Bone marrow (tissue), 2 donors: ENCODE data around the gene GNL1.
A peak's percentile ranks its signal among the peaks of the same experiment; 100 is the strongest.

Source experiments
- DNase-seq, 2 donors: peaks; one replicate each; lab custom pipeline; 2025; lab: John Stamatoyannopoulos, UW

The GNL1 gene

GRCh38 chr6:30570263-30570662, 14.0 kb upstream of the GNL1 start:
- no peak for DNase-seq

DNA sequence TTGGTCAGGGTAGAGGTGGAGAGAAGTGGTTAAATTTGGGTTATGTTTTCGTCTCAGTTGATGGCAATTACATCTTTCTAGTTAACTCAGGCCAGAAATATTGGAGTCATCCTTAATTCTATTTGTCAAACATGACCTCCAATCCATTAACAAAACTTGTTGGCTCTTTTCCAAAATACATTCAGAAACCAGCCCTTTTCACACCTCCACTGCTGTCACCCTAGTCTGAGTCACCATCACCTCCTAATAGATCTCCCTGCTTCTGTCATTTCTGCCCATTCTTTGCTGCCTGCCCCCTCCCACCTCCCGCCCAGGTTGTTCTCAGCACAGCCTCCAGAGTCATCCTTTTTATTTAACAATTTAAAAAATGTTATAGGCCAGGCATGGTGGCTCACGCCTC, 12.0 kb upstream of the GNL1 start:
- DNase-seq: no peak

DNA sequence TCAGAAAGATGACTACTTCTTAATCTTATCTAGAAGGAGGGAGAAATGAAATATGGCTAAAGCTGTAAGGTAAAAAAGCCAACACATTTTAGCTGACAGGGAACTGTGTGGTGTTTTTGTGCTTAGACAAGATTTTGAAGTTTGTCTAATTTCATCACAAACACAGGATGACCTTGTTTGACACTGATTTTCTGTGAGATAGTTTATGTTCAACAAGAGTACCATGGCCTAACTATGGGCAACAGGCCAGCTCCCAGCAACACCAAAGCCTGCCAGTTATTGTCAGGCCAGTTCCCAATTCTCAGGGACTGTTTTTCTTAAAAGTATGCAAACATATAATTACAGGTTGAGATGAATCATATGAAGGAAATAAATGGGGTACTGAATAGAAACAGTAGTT, 9.5 kb upstream of the GNL1 start:
- DNase-seq: no peak

- no peak for DNase-seq
Observed at GRCh38 chr6:30564114-30564513, 7.8 kb upstream of the GNL1 start.

DNA sequence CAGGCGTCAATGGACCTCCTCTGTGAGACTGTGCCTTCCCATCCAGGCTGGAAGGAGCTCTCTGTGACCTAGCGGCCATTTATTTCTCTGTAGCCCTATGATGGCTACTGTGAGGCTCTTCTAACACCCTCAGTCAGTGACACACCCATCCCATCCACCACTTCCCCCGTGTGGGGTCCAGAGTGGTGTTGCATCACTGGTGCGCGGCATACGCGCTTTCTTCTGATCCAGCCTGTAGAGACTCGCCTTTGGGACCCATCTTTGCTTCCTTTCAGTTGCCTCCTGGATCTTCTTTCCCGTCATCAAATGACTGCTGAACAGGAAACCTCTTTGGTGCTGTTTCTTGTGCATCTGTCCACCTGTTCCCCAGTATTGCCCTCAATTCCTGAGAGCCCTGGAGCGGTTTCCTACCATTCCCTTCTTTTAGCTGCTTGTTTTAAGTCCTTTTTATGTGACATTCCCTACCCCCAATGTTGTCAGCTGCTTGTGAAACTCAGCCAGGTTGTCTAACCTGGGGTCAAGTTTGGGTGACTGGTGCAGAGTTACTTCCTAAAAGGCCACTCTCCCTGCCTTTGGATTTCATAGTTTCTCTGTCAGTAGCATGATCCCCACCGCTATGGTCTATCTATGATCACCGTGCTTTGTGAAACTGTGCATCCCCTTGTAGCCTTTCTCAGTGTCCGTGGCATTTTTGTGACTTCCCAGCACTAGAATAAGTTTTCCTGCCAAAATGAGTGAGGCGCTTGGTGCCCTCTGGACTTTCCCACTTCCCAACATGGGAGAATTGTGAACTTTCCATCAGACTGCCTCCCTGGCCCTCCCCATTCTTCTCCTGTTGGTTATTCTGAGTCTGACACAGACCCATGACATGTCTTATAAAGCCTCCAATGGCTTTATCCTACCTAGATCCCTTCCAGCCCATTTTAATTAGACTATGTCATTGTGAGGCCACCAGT, 6.5 kb upstream of the GNL1 start:
- no peak for DNase-seq

DNA sequence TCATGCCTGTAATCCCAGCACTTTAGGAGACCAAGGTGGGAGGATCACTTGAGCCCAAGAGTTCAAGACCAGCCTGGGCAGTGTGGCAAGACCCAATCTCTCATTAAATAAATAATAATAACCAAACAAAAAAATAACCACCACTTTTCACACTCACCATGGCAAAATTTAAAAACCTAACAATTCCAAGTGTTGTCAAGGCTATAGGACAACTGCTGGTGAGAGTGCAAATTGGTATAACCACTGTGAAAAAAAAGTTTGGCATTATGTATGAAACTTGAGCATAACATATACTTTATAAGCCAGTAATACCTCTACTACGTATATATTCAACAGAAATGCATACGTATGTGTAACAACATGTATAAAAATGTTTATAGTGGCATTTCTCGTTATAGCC, 4.6 kb upstream of the GNL1 start:
- no peak for DNase-seq

- DNase-seq: peak in 1 of 2 donors; percentile 71
Observed at GRCh38 chr6:30557683-30557981, 1.3 kb upstream of the GNL1 start.

DNA sequence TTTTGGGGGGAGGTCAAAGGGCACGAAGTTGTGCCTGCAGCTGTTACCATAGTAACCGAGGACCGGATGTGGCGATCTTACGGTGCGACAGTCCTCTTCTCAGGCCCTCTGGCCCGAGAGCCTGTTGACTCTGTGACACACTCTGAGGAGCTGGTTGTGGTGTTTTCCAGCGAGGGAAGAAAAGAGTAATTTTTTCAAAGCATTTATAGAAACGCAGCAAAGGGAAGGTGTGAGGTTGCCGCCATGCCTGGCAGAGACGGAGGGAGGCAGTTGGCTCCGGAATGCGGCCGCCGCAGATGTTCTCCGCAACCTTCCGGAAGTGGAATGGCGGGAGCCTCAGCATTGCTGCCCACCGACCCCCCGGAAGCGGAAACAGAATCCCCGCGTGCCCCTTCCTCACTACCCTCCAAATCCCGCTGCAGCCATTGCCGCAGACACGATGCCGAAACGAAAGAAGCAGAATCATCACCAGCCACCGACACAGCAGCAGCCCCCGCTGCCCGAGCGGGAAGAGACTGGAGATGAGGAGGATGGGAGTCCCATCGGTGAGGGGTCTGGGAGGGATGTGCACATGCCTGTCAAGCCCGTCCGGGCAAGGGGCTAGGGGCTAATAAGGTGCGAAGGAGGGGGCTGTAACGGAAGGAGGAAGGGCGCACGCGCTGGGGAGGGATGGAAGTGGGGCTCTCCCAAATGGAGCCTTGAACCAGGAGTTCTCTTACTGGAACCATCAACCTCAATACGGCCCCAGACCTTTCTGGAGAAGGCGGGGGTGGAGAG, 805 bp upstream of the GNL1 start, which contains the start of gene PRR3:
Gene PRR3, plus strand, starts transcription at position 390 of the 777 bp plus-strand sequence. Its CDS starts 50 bp downstream, at position 440.
- peak; percentile 63 to 92 for DNase-seq

GRCh38 chr6:30555816-30556065, 548 bp downstream of the GNL1 start:
- no peak for DNase-seq

GRCh38 chr6:30554962-30555815, 1.1 kb downstream of the GNL1 start:
- no peak for DNase-seq

- no peak for DNase-seq
Observed at GRCh38 chr6:30554404-30554803, 1.9 kb downstream of the GNL1 start.

DNA sequence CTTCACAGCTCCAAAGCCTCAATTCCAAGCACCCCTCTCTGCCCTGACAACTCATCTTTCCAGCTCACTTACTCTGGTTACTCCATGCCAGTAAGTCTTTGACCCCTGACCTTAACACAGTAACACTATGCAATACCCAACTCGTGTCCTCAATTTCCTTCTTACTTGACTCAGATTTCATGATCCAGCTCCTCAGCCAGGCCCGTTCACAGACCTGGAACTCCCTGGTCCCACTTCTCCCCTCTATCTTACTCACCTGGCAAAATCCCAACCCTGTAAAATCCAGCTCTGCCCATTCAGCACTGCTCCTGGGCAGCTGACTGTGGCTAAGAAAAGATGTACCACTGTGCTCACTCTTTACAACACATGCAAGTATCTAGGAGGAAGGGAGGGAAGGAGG, 7.9 kb downstream of the GNL1 start:
- DNase-seq: no peak

DNA sequence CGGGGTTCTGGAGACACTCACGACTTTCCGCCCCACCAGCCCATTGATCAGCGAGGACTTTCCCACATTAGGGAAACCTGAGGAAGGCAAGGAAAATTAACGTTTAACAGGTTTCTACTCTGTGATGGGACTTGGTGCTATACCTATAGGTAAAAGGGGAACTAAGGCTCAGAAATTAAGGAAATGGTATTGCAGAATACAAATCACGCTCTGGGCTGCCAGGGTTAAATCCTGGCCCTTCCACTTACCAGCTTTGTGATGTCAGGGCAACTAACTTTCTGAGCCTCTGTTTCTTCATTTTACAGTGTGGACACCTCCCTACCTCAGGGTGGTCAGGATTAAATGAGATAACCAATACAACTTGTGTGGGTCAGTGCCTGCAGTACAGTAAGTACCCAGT, 8.8 kb downstream of the GNL1 start:
- no peak for DNase-seq

- DNase-seq: peak in 1 of 2 donors; percentile 80
Observed at GRCh38 chr6:30544666-30545272, 11.5 kb downstream of the GNL1 start.

GRCh38 chr6:30543821-30544220, 12.5 kb downstream of the GNL1 start:
- no peak for DNase-seq

GRCh38 chr6:30542915-30543314, 13.4 kb downstream of the GNL1 start:
- no peak for DNase-seq

- DNase-seq: peak in 1 of 2 donors; percentile 27
Observed at GRCh38 chr6:30542404-30542725, 13.9 kb downstream of the GNL1 start.

DNA sequence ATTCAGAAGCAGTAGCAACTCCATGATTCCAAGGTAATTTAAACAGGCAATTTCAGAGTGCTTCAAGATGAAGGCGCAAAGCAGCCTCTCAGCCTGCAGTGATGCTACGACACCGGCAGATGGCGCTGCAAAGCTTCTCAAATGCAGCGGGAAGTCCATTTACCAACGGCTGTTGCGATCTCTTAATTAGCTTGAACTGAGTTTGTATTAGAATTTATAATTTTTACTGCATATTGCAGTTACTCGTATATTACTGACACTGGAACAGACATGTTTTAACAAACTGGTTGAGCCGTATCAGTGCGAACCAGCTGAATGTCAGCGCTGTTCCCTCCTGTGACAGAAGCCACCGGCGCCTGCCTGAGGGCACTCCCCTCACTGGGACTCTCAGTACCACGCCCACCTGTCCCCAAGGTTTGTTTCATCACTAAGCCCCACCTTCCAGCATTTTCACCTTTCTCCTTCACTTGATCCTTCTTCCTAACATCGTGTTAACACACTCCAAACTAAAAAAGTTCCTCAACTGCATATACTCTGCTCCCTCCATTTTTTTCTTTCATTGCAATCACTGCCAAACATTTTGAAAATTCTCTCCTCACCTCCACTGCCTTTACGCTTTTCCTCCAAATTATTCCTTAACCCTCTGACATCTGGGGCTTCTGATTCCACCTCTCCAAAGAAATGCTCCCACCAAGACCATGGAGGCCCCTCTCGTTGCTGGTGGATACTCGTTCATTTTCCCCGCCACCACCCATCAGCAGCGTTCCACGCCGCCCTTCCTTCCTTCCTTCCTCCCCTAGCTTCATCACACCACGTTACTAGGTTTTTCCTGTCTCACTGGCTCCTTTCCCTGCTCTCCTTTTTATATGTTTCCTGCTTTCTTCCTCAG, 14.5 kb downstream of the GNL1 start:
- peak; percentile 34 to 68 for DNase-seq

GRCh38 chr6:30537931-30538330, 18.4 kb downstream of the GNL1 start:
- DNase-seq: no peak

GRCh38 chr6:30533460-30534294, 22.6 kb downstream of the GNL1 start:
- DNase-seq: peak in 1 of 2 donors; percentile 61
